DOHH2 (cell line): ENCODE results near the gene TMEM200A.

ENCODE experiments used
- H3F3A ChIP-seq: fragments of 200-600 bp; sonication (generic), shearing (Covaris generic); 2 replicates; pipeline ENCODE4 v1.6.0; 2016; ENCODE audit warnings: antibody characterized with exemption, mild to moderate bottlenecking; ENCODE audit not compliant: control insufficient read depth, insufficient read depth
- H3K27ac ChIP-seq: fragments of 200-600 bp; sonication (generic); 2 replicates; pipeline ENCODE4 v1.5.1; 2014; ENCODE audit warnings: low read depth, mild to moderate bottlenecking, low read length, moderate library complexity
- H3K27me3 ChIP-seq: fragments of 200-600 bp; sonication (generic); 2 replicates; pipeline ENCODE4 v1.6.1; 2014; ENCODE audit warnings: mild to moderate bottlenecking, low read length, mixed read lengths; ENCODE audit not compliant: control insufficient read depth
- H3K36me3 ChIP-seq: fragments of 200-600 bp; sonication (generic); 2 replicates; pipeline ENCODE4 v1.6.1; 2014; ENCODE audit warnings: mild to moderate bottlenecking, low read length, moderate library complexity, mixed read lengths; ENCODE audit not compliant: control insufficient read depth
- H3K4me1 ChIP-seq: fragments of 200-600 bp; sonication (generic); 2 replicates; pipeline ENCODE4 v1.6.1; 2014; ENCODE audit warnings: mild to moderate bottlenecking, low read length, mixed read lengths; ENCODE audit not compliant: control insufficient read depth
- H3K4me2 ChIP-seq: fragments of 200-600 bp; sonication (generic); 2 replicates; pipeline ENCODE4 v1.6.0; 2014; ENCODE audit warnings: mild to moderate bottlenecking, low read length, moderate library complexity
- H3K4me3 ChIP-seq: fragments of 200-600 bp; sonication (generic); 2 replicates; pipeline ENCODE4 v1.5.1; 2014; ENCODE audit warnings: mild to moderate bottlenecking, low read length, mixed read lengths
- H3K79me2 ChIP-seq: fragments of 200-600 bp; sonication (generic); 2 replicates; pipeline ENCODE4 v1.6.1; 2014; ENCODE audit warnings: mild to moderate bottlenecking, low read length, mixed read lengths; ENCODE audit not compliant: control insufficient read depth
- H3K9me2 ChIP-seq: fragments of 200-600 bp; sonication (generic); replicated peaks from 2 replicates; pipeline ENCODE4 v1.6.1; 2014; ENCODE audit warnings: mild to moderate bottlenecking, low read length, mixed read lengths; ENCODE audit not compliant: control insufficient read depth
- H3K9me3 ChIP-seq: fragments of 200-600 bp; sonication (generic); 2 replicates; pipeline ENCODE4 v1.6.1; 2014; ENCODE audit warnings: antibody characterized with exemption, low read length, mixed read lengths; ENCODE audit not compliant: control insufficient read depth, insufficient read depth
- H4K20me1 ChIP-seq: fragments of 200-600 bp; sonication (generic); 2 replicates; pipeline ENCODE4 v1.6.0; 2014; ENCODE audit warnings: low read depth, mild to moderate bottlenecking, antibody characterized with exemption, low read length, moderate library complexity; ENCODE audit not compliant: control insufficient read depth, insufficient read depth
- EZH2phosphoT487 ChIP-seq: fragments of 200-600 bp; sonication (generic); IDR thresholded peaks from 2 replicates; pipeline ENCODE4 v1.6.1; 2017; ENCODE audit warnings: borderline replicate concordance, mild to moderate bottlenecking, antibody characterized with exemption, low read length, moderate library complexity, mixed read lengths
- TF ChIP-seq, protein P1 (sequence below): fragments of 200-600 bp; sonication (generic); IDR thresholded peaks from one replicate; pipeline ENCODE4 v1.5.1; 2014; ENCODE audit warnings: antibody characterized with exemption, mild to moderate bottlenecking, low read depth, low read length; ENCODE audit not compliant: poor library complexity, severe bottlenecking

The TMEM200A gene

GRCh38 chr6:130389142-130389541 is 23.3 kb downstream of the TMEM200A start:
- Histone ChIP-seq H3F3A (no peaks in the 10 kb centered on the region), H3K27ac (no peak overlapping the region), H3K9me3 (no peaks in the 10 kb centered on the region), H3K9me2 (no peaks in the 10 kb centered on the region), H3K27me3 (no peaks in the 10 kb centered on the region), H4K20me1 (no peaks in the 10 kb centered on the region), H3K36me3 (no peaks in the 10 kb centered on the region), H3K79me2 (no peaks in the 10 kb centered on the region), H3K4me3 (no peak overlapping the region), H3K4me1 (no peaks in the 10 kb centered on the region), H3K4me2 (no peak overlapping the region)
- TF ChIP-seq, protein P1, sequence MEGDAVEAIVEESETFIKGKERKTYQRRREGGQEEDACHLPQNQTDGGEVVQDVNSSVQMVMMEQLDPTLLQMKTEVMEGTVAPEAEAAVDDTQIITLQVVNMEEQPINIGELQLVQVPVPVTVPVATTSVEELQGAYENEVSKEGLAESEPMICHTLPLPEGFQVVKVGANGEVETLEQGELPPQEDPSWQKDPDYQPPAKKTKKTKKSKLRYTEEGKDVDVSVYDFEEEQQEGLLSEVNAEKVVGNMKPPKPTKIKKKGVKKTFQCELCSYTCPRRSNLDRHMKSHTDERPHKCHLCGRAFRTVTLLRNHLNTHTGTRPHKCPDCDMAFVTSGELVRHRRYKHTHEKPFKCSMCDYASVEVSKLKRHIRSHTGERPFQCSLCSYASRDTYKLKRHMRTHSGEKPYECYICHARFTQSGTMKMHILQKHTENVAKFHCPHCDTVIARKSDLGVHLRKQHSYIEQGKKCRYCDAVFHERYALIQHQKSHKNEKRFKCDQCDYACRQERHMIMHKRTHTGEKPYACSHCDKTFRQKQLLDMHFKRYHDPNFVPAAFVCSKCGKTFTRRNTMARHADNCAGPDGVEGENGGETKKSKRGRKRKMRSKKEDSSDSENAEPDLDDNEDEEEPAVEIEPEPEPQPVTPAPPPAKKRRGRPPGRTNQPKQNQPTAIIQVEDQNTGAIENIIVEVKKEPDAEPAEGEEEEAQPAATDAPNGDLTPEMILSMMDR = no peak
- TF ChIP-seq EZH2phosphoT487 = no peak

GRCh38 chr6:130390890-130391289 is 25.1 kb downstream of the TMEM200A start:
- no peaks in the 10 kb centered on the region for H3K27me3 ChIP-seq
- no peaks in the 10 kb centered on the region for H3K36me3 ChIP-seq
- TF ChIP-seq, protein P1 = no peak
- TF ChIP-seq EZH2phosphoT487 = no peak
- H3K4me1 ChIP-seq = no peaks in the 10 kb centered on the region
- no peaks in the 10 kb centered on the region for H3F3A ChIP-seq
- H3K79me2 ChIP-seq = no peaks in the 10 kb centered on the region
- H3K9me2 ChIP-seq = no peaks in the 10 kb centered on the region
- H3K27ac ChIP-seq = no peak overlapping the region
- H4K20me1 ChIP-seq = no peaks in the 10 kb centered on the region
- H3K4me3 ChIP-seq = no peak overlapping the region
- no peaks in the 10 kb centered on the region for H3K9me3 ChIP-seq
- H3K4me2 ChIP-seq = no peak overlapping the region

DNA sequence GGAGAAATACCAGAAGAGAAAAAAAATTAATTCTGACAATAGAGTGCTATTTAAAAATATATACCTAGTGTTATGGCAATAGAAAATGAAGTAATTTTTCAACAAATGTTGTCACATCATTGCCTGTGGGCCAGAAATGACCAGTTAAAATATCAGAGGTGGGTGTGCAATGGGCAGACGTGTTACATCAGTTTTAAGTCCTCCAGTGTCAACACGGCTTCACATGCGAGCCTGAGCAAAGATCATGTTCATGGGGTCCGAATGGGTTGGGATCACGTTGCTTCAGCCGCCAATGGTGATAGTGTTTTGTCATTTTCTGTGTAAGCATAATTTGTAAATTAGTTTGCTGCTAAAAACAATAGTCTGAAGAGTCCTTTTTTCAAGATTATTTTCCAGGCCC is 27.5 kb downstream of the TMEM200A start:
- Histone ChIP-seq H3K36me3 (no peaks in the 10 kb centered on the region), H3K9me2 (no peaks in the 10 kb centered on the region), H3F3A (no peaks in the 10 kb centered on the region), H3K27ac (no peak overlapping the region), H3K4me1 (no peaks in the 10 kb centered on the region), H3K4me2 (no peak overlapping the region), H3K27me3 (no peaks in the 10 kb centered on the region), H3K4me3 (no peak overlapping the region), H4K20me1 (no peaks in the 10 kb centered on the region), H3K9me3 (no peaks in the 10 kb centered on the region), H3K79me2 (no peaks in the 10 kb centered on the region)
- TF ChIP-seq EZH2phosphoT487 = no peak
- TF ChIP-seq, protein P1 = no peak

DNA sequence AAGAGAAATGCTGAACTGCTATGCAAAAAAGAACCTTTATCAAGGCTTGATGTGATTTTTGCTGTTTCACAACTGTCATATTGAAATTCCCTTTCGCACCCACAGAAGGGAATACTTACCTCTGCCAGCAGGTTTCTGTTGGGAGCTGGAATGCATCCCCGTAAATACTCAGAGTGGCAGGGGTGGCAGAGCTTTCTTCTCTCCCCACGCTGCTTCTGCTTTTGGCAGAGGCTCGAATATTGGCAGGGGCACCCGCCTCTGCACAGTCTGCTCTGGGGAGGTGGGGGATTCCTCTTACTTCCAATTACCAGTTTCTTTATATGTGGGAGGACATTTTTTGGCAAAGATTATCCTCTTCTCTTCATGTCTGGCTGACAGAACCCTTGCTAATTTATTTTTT is 28.4 kb downstream of the TMEM200A start:
- H4K20me1 ChIP-seq = no peaks in the 10 kb centered on the region
- H3K4me3 ChIP-seq = no peak overlapping the region
- H3K4me2 ChIP-seq = no peak overlapping the region
- no peaks in the 10 kb centered on the region for H3K79me2 ChIP-seq
- no peaks in the 10 kb centered on the region for H3K9me3 ChIP-seq
- no peaks in the 10 kb centered on the region for H3K9me2 ChIP-seq
- H3K4me1 ChIP-seq = no peaks in the 10 kb centered on the region
- no peak for TF ChIP-seq EZH2phosphoT487
- TF ChIP-seq, protein P1 = no peak
- H3K27me3 ChIP-seq = no peaks in the 10 kb centered on the region
- no peak overlapping the region for H3K27ac ChIP-seq
- no peaks in the 10 kb centered on the region for H3K36me3 ChIP-seq
- H3F3A ChIP-seq = no peaks in the 10 kb centered on the region
